Fibroblast of mammary gland (primary cell): Measurements from ENCODE around the gene CBFA2T2.
"Not testable (repeated sequence)": the region's sequence is repeated elsewhere in the genome, so short reads cannot be mapped to it uniquely, and the experiment has no call there.

Experiments
- DNase-seq: peaks from one replicate; pipeline ENCODE4 v3.0.0-alpha.2; 2010; ENCODE audit warnings: low read depth
- H3K4me3 ChIP-seq: 2 replicates; pipeline ENCODE4 v1.5.1; 2011; ENCODE audit warnings: low read depth, mild to moderate bottlenecking, low read length, moderate library complexity; ENCODE audit not compliant: control insufficient read depth
- TF ChIP-seq, protein P1 (sequence below): conservative IDR thresholded peaks from 2 replicates; pipeline ENCODE4 v1.5.1; 2011; ENCODE audit warnings: low read depth, low read length, inconsistent platforms; ENCODE audit not compliant: control insufficient read depth, insufficient read depth

The CBFA2T2 gene

DNA sequence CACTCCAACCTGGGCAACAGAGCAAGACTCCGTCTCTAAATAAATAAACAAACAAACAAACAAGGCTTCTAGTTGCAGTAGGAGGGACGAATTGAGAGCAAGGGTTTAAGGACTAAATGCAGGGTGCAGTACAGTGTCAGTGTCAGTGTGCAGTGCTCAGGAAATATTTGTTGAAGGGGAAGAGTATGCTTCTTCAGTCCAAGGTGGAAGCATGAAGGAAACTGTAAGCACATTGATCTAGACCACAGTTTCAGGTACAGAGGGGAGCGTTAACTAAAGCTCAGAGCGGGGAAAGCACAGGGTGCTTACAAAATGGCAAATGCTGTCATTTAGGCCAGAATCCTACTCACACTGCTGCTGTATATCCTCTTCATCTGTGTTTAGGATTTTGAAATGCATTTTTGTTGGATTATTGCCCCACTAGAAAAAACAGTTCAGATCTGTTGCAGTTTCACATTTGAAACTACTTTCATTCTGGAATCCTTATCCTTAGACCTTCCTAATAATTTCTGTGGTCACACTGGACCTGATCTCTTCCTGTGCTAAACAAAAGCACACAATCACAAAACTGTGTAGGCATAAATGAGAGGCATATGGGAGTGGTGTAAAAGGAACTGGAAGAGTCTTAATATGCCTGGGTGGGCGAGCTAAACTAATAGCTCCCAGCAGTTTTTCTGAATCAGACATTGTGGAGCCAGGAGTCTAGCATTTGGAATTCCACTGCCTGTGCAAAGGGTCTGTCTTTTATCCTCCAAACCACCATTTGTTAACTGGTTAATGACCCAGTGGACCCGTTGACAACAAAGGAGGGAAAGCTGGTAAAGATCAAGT is 41.4 kb downstream of the CBFA2T2 start:
- TF ChIP-seq, protein P1, sequence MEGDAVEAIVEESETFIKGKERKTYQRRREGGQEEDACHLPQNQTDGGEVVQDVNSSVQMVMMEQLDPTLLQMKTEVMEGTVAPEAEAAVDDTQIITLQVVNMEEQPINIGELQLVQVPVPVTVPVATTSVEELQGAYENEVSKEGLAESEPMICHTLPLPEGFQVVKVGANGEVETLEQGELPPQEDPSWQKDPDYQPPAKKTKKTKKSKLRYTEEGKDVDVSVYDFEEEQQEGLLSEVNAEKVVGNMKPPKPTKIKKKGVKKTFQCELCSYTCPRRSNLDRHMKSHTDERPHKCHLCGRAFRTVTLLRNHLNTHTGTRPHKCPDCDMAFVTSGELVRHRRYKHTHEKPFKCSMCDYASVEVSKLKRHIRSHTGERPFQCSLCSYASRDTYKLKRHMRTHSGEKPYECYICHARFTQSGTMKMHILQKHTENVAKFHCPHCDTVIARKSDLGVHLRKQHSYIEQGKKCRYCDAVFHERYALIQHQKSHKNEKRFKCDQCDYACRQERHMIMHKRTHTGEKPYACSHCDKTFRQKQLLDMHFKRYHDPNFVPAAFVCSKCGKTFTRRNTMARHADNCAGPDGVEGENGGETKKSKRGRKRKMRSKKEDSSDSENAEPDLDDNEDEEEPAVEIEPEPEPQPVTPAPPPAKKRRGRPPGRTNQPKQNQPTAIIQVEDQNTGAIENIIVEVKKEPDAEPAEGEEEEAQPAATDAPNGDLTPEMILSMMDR: no peak
- peak; percentile 19 for DNase-seq
- no peak overlapping the region for H3K4me3 ChIP-seq

- no peak for DNase-seq
- H3K4me3 ChIP-seq: no peak overlapping the region
- TF ChIP-seq, protein P1: no peak
These were observed 42.0 kb downstream of the CBFA2T2 start for GRCh38 chr20:33531885-33532284.

DNA sequence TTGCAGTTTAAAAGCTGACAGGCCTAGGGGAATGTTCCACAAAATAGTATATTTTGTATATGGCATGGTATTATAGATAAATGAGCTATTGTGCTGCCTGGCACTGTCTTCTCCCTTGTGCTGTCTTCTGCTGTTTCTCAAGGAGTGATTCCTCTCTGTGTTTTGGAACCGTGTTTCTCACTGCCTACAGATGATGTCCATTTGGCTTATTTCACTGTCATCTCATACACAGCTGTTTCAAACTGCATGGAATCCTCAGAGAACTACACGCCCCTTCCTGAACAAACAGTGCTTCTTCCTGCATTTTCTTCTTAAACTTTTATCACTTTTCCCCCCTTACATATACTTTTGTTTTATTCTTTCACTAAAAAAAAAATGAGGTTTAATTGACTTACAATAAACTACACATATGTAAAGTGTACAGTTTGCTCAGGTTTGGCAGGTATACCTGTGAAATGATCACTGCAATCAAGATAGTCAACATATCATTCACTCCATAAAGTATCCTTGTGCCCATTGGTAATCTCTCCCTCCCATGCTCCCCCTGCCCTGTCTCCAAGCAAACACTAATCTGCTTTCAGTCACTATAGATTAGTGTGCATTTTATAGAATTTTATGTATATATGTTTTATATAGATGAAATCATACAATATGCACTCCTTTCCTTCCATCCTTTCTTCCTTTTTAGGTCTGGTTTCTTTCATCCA is 43.0 kb downstream of the CBFA2T2 start:
- DNase-seq: peak; percentile 20
- TF ChIP-seq, protein P1: no peak

DNA sequence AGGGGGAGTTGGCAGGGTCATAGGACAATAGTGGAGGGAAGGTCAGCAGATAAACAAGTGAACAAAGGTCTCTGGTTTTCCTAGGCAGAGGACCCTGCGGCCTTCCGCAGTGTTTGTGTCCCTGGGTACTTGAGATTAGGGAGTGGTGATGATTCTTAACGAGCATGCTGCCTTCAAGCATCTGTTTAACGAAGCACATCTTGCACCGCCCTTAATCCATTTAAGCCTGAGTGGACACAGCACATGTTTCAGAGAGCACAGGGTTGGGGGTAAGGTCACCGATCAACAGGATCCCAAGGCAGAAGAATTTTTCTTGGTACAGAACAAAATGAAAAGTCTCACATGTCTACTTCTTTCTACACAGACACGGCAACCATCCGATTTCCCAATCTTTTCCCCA is 45.8 kb downstream of the CBFA2T2 start:
- H3K4me3 ChIP-seq, DNase-seq: not testable (repeated sequence)

More for the DNA sequence above, 43.0 kb downstream of the CBFA2T2 start:
- H3K4me3 ChIP-seq: no peak overlapping the region

DNA sequence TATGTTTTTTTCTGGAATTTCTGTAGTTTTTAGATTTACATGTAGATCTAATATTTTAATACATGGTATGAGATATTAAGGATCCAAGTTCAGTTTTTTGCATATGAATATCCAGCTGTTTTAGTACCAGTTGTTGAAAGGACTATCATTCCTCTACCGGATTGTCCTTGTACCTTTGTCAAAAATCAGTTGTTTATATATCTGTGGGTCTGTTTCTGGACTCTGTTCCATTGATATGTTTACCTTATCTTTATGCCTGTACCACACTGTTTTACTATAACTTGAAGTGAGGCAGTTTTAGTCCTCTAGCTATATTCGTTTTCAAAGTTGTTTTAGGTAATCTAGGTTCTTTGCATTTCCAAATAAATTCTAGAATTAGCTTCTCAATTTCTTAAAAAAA is 47.7 kb downstream of the CBFA2T2 start:
- TF ChIP-seq, protein P1: no peak
- H3K4me3 ChIP-seq: no peak overlapping the region
- no peak for DNase-seq

GRCh38 chr20:33539129-33539528 is 49.2 kb downstream of the CBFA2T2 start:
- TF ChIP-seq, protein P1: no peak
- peak; percentile 45 for DNase-seq
- no peak overlapping the region for H3K4me3 ChIP-seq

GRCh38 chr20:33540427-33540826 is 50.5 kb downstream of the CBFA2T2 start:
- TF ChIP-seq, protein P1: no peak
- no peak for DNase-seq
- H3K4me3 ChIP-seq: no peak overlapping the region
